Measurements from ENCODE around the gene RAD51B.

- TF ChIP-seq EZH2 (IDR thresholded peaks at IDR 0.05) (no peak), POLR2AphosphoS5 (IDR thresholded peaks at IDR 0.05; ENCODE audit: borderline replicate concordance, low read depth, low read length) (no peak), FOXP2 (optimal IDR thresholded peaks at IDR 0.05; ENCODE audit: control extremely low read depth, extremely low read length, insufficient read depth) (no peak)
Measured at GRCh38 chr14:68523326-68523610, 703.7 kb downstream of the RAD51B start.
